ENCODE measurements around the gene ZNF526. TPM values are rescaled to one million over a fixed set of nuclear protein-coding genes. Genes with fewer than 3 reads are reported as not detected.

ZNF526 gene
- total RNA-seq, 1 experiment from 2014 or later, result 21.3 TPM

GRCh38 chr19:42249769-42250168 is 29.7 kb downstream of the ZNF526 start:
- no peak overlapping the region for H3K4me3 ChIP-seq (ENCODE audit: low read depth, low read length, poor library complexity, severe bottlenecking)
- peak overlapping the region; percentile 87 for H3K27ac ChIP-seq (ENCODE audit: low read depth, low read length, poor library complexity, severe bottlenecking)
- TF ChIP-seq EZH2 (IDR thresholded peaks at IDR 0.05; ENCODE audit: borderline replicate concordance, low read depth, low read length, poor library complexity, severe bottlenecking), result no peak
- TF ChIP-seq, protein P1, sequence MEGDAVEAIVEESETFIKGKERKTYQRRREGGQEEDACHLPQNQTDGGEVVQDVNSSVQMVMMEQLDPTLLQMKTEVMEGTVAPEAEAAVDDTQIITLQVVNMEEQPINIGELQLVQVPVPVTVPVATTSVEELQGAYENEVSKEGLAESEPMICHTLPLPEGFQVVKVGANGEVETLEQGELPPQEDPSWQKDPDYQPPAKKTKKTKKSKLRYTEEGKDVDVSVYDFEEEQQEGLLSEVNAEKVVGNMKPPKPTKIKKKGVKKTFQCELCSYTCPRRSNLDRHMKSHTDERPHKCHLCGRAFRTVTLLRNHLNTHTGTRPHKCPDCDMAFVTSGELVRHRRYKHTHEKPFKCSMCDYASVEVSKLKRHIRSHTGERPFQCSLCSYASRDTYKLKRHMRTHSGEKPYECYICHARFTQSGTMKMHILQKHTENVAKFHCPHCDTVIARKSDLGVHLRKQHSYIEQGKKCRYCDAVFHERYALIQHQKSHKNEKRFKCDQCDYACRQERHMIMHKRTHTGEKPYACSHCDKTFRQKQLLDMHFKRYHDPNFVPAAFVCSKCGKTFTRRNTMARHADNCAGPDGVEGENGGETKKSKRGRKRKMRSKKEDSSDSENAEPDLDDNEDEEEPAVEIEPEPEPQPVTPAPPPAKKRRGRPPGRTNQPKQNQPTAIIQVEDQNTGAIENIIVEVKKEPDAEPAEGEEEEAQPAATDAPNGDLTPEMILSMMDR (conservative IDR thresholded peaks at IDR 0.05; ENCODE audit: low read depth, low read length), result no peak
- POLR2A ChIA-PET (ENCODE audit: low non-redundant PET), result no interaction called here
- intact Hi-C loops (cut with micrococcal nuclease; ENCODE audit: unreplicated experiment), result loop anchor here (2.0 kb wide), 1 partner anchor 31 kb away; no protein-coding TSS in a partner anchor
- CTCF ChIA-PET, result interaction anchor here (2.7 kb wide), 1 partner anchor 30 kb away, joined by 12 read pairs; no protein-coding TSS in a partner anchor
- no peaks in the 10 kb centered on the region for H3K27me3 ChIP-seq (replicated peaks; ENCODE audit: insufficient read depth, low read depth, low read length, poor library complexity)
- peaks cover 23% of the 10 kb centered on the region for H3K36me3 ChIP-seq (ENCODE audit: insufficient read depth, low read length, poor library complexity, severe bottlenecking)
- H3K9me3 ChIP-seq (ENCODE audit: low read depth, low read length, poor library complexity, severe bottlenecking), result no peaks in the 10 kb centered on the region
- BruUV-seq (replicated peaks), result no TSS peak
- peaks cover 59% of the 10 kb centered on the region for H3K4me1 ChIP-seq (ENCODE audit: insufficient read depth, low read length, poor library complexity, severe bottlenecking)
- DNase-seq (ENCODE audit: low spot score), result no peak

DNA sequence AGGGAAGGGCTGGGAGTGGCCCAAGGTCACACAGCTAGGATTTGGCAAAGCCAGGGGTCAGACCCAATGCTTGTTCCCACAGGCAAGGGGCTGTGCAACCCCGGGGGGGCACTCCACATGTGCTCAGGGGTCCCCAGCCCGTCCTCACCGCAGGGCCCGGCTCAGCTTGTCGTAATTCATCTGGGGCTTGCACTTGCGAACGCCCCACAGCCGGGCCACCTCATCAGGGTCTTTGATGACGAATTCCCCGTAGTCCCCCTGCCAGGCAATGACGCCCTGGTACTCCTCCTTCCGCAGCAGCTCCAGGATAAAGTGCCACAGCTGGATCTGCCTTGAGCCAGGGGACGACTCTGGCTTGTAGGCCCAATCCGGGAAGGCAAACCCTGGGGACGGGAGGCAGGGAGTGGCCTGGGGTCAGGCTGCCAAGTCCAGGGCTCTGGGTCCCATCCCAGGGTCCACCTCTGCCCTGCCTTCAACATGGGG is 30.1 kb downstream of the ZNF526 start:
- peak; percentile 28 for DNase-seq (ENCODE audit: low spot score)
- Histone ChIP-seq H3K4me1 (ENCODE audit: insufficient read depth, low read length, poor library complexity, severe bottlenecking) (peaks cover 59% of the 10 kb centered on the region), H3K27ac (ENCODE audit: low read depth, low read length, poor library complexity, severe bottlenecking) (peak overlapping the region; percentile 87), H3K9me3 (ENCODE audit: low read depth, low read length, poor library complexity, severe bottlenecking) (no peaks in the 10 kb centered on the region), H3K36me3 (ENCODE audit: insufficient read depth, low read length, poor library complexity, severe bottlenecking) (peaks cover 23% of the 10 kb centered on the region), H3K4me3 (ENCODE audit: low read depth, low read length, poor library complexity, severe bottlenecking) (peak overlapping the region; percentile 35), H3K27me3 (replicated peaks; ENCODE audit: insufficient read depth, low read depth, low read length, poor library complexity) (no peaks in the 10 kb centered on the region)
- ChIA-PET CTCF (interaction anchor here (0.7 to 2.7 kb wide), 3 partner anchors 29 to 801 kb away, joined by 3 to 12 read pairs (median 4); no protein-coding TSS in a partner anchor), POLR2A (ENCODE audit: low non-redundant PET) (no interaction called here)
- TF ChIP-seq EZH2 (IDR thresholded peaks at IDR 0.05; ENCODE audit: borderline replicate concordance, low read depth, low read length, poor library complexity, severe bottlenecking), result no peak
- TF ChIP-seq, protein P1 (conservative IDR thresholded peaks at IDR 0.05; ENCODE audit: low read depth, low read length), result no peak
- BruUV-seq (replicated peaks), result no TSS peak
- intact Hi-C loops (cut with micrococcal nuclease; ENCODE audit: unreplicated experiment), result loop anchor here (2.0 kb wide), 1 partner anchor 31 kb away; no protein-coding TSS in a partner anchor

GRCh38 chr19:42250666-42251531 is 30.8 kb downstream of the ZNF526 start:
- BruUV-seq (replicated peaks), result no TSS peak
- H3K36me3 ChIP-seq (ENCODE audit: insufficient read depth, low read length, poor library complexity, severe bottlenecking), result peaks cover 23% of the 10 kb centered on the region

More at GRCh38 chr19:42250666-42251531, 30.8 kb downstream of the ZNF526 start:
- POLR2A ChIA-PET (ENCODE audit: low non-redundant PET), result interaction anchor here (0.5 to 0.6 kb wide), 2 partner anchors 32 to 240 kb away, joined by 3 to 4 read pairs; no protein-coding TSS in a partner anchor
- H3K9me3 ChIP-seq (ENCODE audit: low read depth, low read length, poor library complexity, severe bottlenecking), result no peaks in the 10 kb centered on the region
- intact Hi-C loops (cut with micrococcal nuclease; ENCODE audit: unreplicated experiment), result loop anchor here (2.0 kb wide), 1 partner anchor 30 kb away; no protein-coding TSS in a partner anchor
- peak overlapping the region; percentile 87 for H3K27ac ChIP-seq (ENCODE audit: low read depth, low read length, poor library complexity, severe bottlenecking)
- CTCF ChIA-PET, result interaction anchor here (0.7 to 2.7 kb wide), 4 partner anchors 29 to 802 kb away, joined by 3 to 12 read pairs (median 4); no protein-coding TSS in a partner anchor
- H3K4me3 ChIP-seq (ENCODE audit: low read depth, low read length, poor library complexity, severe bottlenecking), result peak overlapping the region; percentile 91
- DNase-seq (ENCODE audit: low spot score), result peak; percentile 51
- TF ChIP-seq, protein P1 (conservative IDR thresholded peaks at IDR 0.05; ENCODE audit: low read depth, low read length), result no peak
- no peak for TF ChIP-seq EZH2 (IDR thresholded peaks at IDR 0.05; ENCODE audit: borderline replicate concordance, low read depth, low read length, poor library complexity, severe bottlenecking)
- no peaks in the 10 kb centered on the region for H3K27me3 ChIP-seq (replicated peaks; ENCODE audit: insufficient read depth, low read depth, low read length, poor library complexity)
- peaks cover 59% of the 10 kb centered on the region for H3K4me1 ChIP-seq (ENCODE audit: insufficient read depth, low read length, poor library complexity, severe bottlenecking)

Measured in A673 (cell line).